ENCODE measurements around the gene ACOXL.

DNA sequence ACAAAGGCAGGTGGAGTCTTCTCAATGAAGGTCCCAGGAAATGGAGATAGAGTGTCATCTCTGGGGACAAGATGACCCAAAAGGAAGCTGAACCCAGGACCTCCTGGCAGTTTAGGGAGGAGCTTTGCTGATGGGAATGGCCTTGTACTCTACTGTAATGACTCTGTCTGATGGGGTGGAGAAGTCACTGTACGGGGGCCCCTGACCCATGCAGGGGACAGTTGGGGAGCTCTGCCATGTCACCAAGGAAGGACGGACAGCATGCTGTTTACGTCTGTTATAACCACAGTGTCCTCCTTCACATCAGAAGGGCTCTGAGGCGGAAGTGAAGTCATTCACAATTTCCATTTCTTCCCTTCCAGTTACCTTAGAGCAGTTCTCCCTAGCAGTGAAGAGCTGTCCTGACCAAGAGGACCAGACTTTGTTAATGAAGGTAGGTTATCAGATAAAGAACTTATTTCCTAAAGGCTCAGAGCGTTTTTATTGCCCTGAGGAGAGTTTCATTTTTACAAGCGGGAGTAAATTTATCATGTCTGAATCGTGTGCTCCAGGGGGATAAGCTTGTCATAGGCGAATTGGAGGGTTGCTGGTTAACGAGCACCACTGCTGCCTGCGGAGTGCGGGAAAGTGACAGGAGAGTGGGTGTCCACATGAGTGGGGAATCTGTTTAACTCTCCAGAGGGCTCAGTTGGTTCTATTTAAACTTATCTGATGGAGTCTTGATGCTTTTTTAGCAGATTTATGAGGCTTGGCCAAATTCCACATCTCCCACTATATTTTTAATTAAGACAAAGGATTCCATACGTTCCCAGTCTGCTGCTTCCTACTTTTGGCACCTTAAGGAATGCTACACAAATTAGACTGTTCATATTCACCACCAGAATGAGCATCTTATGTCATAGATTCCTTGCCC is 316.7 kb downstream of the ACOXL start:
- TF ChIP-seq, protein P1, sequence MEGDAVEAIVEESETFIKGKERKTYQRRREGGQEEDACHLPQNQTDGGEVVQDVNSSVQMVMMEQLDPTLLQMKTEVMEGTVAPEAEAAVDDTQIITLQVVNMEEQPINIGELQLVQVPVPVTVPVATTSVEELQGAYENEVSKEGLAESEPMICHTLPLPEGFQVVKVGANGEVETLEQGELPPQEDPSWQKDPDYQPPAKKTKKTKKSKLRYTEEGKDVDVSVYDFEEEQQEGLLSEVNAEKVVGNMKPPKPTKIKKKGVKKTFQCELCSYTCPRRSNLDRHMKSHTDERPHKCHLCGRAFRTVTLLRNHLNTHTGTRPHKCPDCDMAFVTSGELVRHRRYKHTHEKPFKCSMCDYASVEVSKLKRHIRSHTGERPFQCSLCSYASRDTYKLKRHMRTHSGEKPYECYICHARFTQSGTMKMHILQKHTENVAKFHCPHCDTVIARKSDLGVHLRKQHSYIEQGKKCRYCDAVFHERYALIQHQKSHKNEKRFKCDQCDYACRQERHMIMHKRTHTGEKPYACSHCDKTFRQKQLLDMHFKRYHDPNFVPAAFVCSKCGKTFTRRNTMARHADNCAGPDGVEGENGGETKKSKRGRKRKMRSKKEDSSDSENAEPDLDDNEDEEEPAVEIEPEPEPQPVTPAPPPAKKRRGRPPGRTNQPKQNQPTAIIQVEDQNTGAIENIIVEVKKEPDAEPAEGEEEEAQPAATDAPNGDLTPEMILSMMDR (IDR thresholded peaks at IDR 0.05; ENCODE audit: insufficient read depth, low read depth, low read length): no peak
- TF ChIP-seq EZH2 (IDR thresholded peaks at IDR 0.05; ENCODE audit: insufficient read depth, low read length): no peak

Measured in astrocyte (in vitro differentiated cells and primary cell).